Measurements from ENCODE around the gene LRRK1. TPM values are rescaled to one million over a fixed set of nuclear protein-coding genes. Genes with fewer than 3 reads are reported as not detected.

LRRK1 gene
- polyA plus RNA-seq, 4 donors = 3.8 to 9.4 (median 5.9) TPM

DNA sequence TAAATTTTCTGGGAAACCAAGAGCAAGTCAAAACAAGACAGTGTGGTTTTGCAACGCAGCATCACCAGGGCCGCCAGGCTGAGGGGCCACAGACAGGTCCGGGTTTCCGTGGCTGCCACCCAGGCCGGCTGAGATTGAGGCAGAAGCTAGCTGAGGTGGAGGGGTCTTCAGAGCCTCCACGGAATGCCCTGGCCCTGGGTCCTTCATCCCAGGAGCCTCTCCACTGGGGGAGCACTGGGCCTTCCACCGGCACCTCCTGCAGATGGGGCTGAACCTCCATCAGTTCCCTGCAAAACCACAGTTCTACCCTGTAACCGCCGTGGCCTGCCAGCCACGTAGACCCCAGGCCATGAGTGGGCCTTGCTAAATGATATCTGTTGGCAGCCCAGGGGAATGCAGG is 180.0 kb downstream of the LRRK1 start:
- H3K27me3 ChIP-seq (ENCODE audit: control insufficient read depth in 3 of 3, insufficient read depth in 3 of 3, low read length in 3 of 3) = no peaks in the 10 kb centered on the region
- H3K4me3 ChIP-seq (ENCODE audit: low read depth in 1 of 3, low read length in 3 of 3) = no peak overlapping the region
- H3K9me3 ChIP-seq (ENCODE audit: control insufficient read depth in 2 of 2, insufficient read depth in 1 of 2, low read depth in 1 of 2, low read length in 1 of 2) = no peaks in the 10 kb centered on the region
- 71 to 88% (median 86%) methylated on average over 10 of the region's 10 CpGs for WGBS, 3 donors
- H3K36me3 ChIP-seq (ENCODE audit: control insufficient read depth in 3 of 3, insufficient read depth in 2 of 3, low read depth in 1 of 3, low read length in 3 of 3) = no peaks in the 10 kb centered on the region
- DNase-seq (no peak), FAIRE-seq (no peak)
- no peaks in the 10 kb centered on the region for H3K4me1 ChIP-seq (ENCODE audit: control insufficient read depth in 3 of 3, insufficient read depth in 2 of 3, low read depth in 1 of 3, low read length in 2 of 3)
- H3K27ac ChIP-seq (ENCODE audit: low read depth in 1 of 3, low read length in 2 of 3) = no peak overlapping the region

DNA sequence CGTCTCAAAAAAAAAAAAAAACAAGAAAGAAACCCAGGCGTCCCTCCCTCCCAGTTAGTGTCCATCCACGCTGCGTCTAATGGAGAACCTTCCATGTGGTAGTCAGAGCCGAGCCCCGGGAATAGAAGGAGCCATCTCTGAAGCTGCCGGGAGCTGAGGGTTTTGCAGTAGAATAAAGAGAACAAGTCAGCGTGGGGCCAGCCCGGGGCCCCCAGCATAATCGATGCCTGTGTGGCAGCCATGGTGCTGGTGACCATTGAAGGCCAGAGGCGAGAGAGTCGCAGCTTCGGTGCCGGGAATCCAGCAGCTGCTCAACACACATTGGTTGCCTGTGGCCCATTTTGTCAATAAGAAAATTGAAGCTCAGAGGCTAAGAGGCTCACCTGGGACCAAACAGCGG is 181.0 kb downstream of the LRRK1 start:
- FAIRE-seq = no peak
- WGBS, 3 donors = 93 to 98% (median 95%) methylated on average over 14 to 15 of the region's 15 CpGs
- no peaks in the 10 kb centered on the region for H3K4me1 ChIP-seq (ENCODE audit: control insufficient read depth in 3 of 3, insufficient read depth in 2 of 3, low read depth in 1 of 3, low read length in 2 of 3)

DNA sequence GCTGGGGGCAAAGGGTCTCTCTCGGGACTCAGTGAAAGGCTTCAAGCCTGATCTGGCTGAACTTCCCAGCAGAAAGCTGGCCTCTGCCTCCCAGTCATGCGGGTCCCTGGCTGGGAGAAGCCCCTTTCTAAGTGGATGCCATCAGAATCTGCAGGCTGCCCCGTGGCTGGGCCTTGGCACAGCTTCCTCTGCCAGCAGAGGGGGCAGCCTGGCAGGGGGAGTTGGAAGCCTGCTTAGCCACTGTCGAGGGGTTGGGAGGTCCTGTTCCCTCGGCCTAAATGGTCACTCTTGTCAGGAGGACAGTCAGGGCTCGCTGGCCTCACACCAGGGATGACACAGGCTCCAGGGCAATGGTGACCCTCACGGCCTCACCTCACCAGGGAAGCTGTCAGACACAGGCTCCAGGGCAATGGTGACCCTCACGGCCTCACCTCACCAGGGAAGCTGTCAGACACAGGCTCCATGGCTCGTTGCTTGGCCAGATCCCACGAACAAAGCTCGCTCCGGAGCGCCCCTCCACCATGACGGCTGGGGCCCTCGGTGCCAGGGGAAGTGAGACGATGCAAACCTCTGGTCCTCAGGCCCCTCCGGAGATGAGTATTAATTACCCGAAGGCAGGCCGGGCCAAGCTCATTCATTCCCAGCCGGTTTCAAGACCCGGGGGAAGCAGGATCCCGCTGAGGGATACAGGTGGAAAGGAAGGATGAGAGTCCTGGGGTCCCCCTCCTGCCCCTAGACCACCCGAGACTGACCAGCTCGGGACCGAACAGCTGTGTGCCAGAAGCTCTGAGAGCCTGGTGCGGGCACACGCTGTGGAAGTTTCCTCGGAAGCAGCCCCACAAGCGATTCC is 181.7 kb downstream of the LRRK1 start:
- DNase-seq (no peak), FAIRE-seq (no peak)
- no peaks in the 10 kb centered on the region for H3K9me3 ChIP-seq (ENCODE audit: control insufficient read depth in 2 of 2, insufficient read depth in 1 of 2, low read depth in 1 of 2, low read length in 1 of 2)
- H3K27me3 ChIP-seq (ENCODE audit: control insufficient read depth in 3 of 3, insufficient read depth in 3 of 3, low read length in 3 of 3) = no peaks in the 10 kb centered on the region
- no peak overlapping the region for H3K27ac ChIP-seq (ENCODE audit: low read depth in 1 of 3, low read length in 2 of 3)
- no peaks in the 10 kb centered on the region for H3K36me3 ChIP-seq (ENCODE audit: control insufficient read depth in 3 of 3, insufficient read depth in 2 of 3, low read depth in 1 of 3, low read length in 3 of 3)
- H3K4me3 ChIP-seq (ENCODE audit: low read depth in 1 of 3, low read length in 3 of 3) = no peak overlapping the region
- 88 to 93% (median 92%) methylated on average over 29 of the region's 29 CpGs for WGBS, 3 donors
- H3K4me1 ChIP-seq (ENCODE audit: control insufficient read depth in 3 of 3, insufficient read depth in 2 of 3, low read depth in 1 of 3, low read length in 2 of 3) = no peaks in the 10 kb centered on the region

More for the DNA sequence above, 181.0 kb downstream of the LRRK1 start:
- Histone ChIP-seq H3K36me3 (ENCODE audit: control insufficient read depth in 3 of 3, insufficient read depth in 2 of 3, low read depth in 1 of 3, low read length in 3 of 3) (no peaks in the 10 kb centered on the region), H3K27me3 (ENCODE audit: control insufficient read depth in 3 of 3, insufficient read depth in 3 of 3, low read length in 3 of 3) (no peaks in the 10 kb centered on the region), H3K27ac (ENCODE audit: low read depth in 1 of 3, low read length in 2 of 3) (no peak overlapping the region), H3K4me3 (ENCODE audit: low read depth in 1 of 3, low read length in 3 of 3) (no peak overlapping the region), H3K9me3 (ENCODE audit: control insufficient read depth in 2 of 2, insufficient read depth in 1 of 2, low read depth in 1 of 2, low read length in 1 of 2) (no peaks in the 10 kb centered on the region)
- no peak for DNase-seq

DNA sequence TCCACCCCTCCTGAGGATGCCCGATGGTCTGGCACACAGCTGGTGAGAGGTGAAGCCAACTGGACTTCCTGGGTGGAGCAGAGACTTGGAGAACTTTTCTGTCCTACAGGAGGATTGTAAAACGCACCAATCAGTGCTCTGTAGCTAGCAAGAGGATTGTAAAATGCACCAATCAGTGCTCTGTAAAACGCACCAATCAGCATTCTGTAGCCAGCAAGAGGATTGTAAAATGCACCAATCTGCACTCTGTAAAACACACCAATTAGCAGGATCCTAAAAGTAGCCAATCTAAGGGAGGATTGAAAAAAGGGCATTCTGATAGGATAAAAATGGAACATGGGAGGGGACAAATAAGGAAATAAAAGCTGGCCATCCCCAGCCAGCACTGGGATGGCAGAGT is 182.5 kb downstream of the LRRK1 start:
- H3K4me3 ChIP-seq (ENCODE audit: low read depth in 1 of 3, low read length in 3 of 3) = no peak overlapping the region
- no peak overlapping the region for H3K27ac ChIP-seq (ENCODE audit: low read depth in 1 of 3, low read length in 2 of 3)
- FAIRE-seq (no peak), DNase-seq (no peak)
- 88 to 95% (median 90%) methylated on average over 3 of the region's 3 CpGs for WGBS, 3 donors
- H3K4me1 ChIP-seq (ENCODE audit: control insufficient read depth in 3 of 3, insufficient read depth in 2 of 3, low read depth in 1 of 3, low read length in 2 of 3) = no peaks in the 10 kb centered on the region
- no peaks in the 10 kb centered on the region for H3K9me3 ChIP-seq (ENCODE audit: control insufficient read depth in 2 of 2, insufficient read depth in 1 of 2, low read depth in 1 of 2, low read length in 1 of 2)
- no peaks in the 10 kb centered on the region for H3K27me3 ChIP-seq (ENCODE audit: control insufficient read depth in 3 of 3, insufficient read depth in 3 of 3, low read length in 3 of 3)
- H3K36me3 ChIP-seq (ENCODE audit: control insufficient read depth in 3 of 3, insufficient read depth in 2 of 3, low read depth in 1 of 3, low read length in 3 of 3) = no peaks in the 10 kb centered on the region

DNA sequence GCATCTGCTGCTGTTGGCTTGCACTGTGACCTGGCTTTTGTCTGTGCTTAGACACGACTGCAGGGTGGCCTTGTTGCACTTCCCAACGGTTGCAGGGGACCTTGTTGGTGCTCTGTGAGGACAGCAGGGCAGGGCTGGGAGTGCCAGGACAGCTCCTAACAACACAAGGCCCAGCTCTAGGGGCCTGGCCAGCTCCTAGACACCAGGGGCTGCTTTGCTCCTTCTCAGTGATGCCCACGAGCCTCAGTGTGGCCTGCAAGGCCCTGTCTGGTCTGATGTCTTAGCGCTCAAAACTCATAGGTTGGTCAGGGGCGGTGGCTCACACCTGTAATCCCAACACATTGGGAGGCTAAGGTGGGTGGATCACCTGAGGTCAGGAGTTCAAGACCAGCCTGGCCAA is 183.6 kb downstream of the LRRK1 start:
- no peaks in the 10 kb centered on the region for H3K9me3 ChIP-seq (ENCODE audit: control insufficient read depth in 2 of 2, insufficient read depth in 1 of 2, low read depth in 1 of 2, low read length in 1 of 2)
- no peak overlapping the region for H3K27ac ChIP-seq (ENCODE audit: low read depth in 1 of 3, low read length in 2 of 3)
- H3K4me3 ChIP-seq (ENCODE audit: low read depth in 1 of 3, low read length in 3 of 3) = no peak overlapping the region
- no peaks in the 10 kb centered on the region for H3K4me1 ChIP-seq (ENCODE audit: control insufficient read depth in 3 of 3, insufficient read depth in 2 of 3, low read depth in 1 of 3, low read length in 2 of 3)
- 76 to 80% (median 79%) methylated on average over 5 of the region's 5 CpGs for WGBS, 3 donors
- DNase-seq (no peak), FAIRE-seq (no peak)
- H3K27me3 ChIP-seq (ENCODE audit: control insufficient read depth in 3 of 3, insufficient read depth in 3 of 3, low read length in 3 of 3) = no peaks in the 10 kb centered on the region
- H3K36me3 ChIP-seq (ENCODE audit: control insufficient read depth in 3 of 3, insufficient read depth in 2 of 3, low read depth in 1 of 3, low read length in 3 of 3) = no peaks in the 10 kb centered on the region

DNA sequence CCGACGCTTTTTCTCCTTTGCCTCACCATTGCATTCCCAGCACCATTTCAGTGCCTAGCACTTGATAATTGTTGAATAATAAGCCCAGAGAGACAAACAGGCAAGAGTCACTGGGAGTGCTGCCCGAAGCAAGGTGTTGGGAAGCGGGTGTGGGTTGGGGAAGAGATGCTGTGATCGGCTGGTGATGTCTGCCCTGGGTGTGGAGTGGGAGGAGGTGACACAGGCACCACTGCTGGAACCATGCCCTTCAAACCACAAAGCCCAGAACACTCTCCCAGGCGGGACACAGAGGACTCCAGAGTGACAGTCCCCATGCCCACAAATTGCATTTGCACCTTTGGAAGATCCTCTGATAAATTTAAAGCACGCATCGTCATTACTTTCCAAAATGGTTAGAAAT is 184.4 kb downstream of the LRRK1 start:
- 90 to 91% (median 90%) methylated on average over 8 of the region's 8 CpGs for WGBS, 3 donors
- no peak overlapping the region for H3K27ac ChIP-seq (ENCODE audit: low read depth in 1 of 3, low read length in 2 of 3)
- no peaks in the 10 kb centered on the region for H3K36me3 ChIP-seq (ENCODE audit: control insufficient read depth in 3 of 3, insufficient read depth in 2 of 3, low read depth in 1 of 3, low read length in 3 of 3)
- no peaks in the 10 kb centered on the region for H3K4me1 ChIP-seq (ENCODE audit: control insufficient read depth in 3 of 3, insufficient read depth in 2 of 3, low read depth in 1 of 3, low read length in 2 of 3)
- no peak for DNase-seq
- H3K27me3 ChIP-seq (ENCODE audit: control insufficient read depth in 3 of 3, insufficient read depth in 3 of 3, low read length in 3 of 3) = no peaks in the 10 kb centered on the region
- FAIRE-seq = no peak
- peaks cover 0 to 7% of the 10 kb centered on the region in 2 donors for H3K9me3 ChIP-seq (ENCODE audit: control insufficient read depth in 2 of 2, insufficient read depth in 1 of 2, low read depth in 1 of 2, low read length in 1 of 2)
- H3K4me3 ChIP-seq (ENCODE audit: low read depth in 1 of 3, low read length in 3 of 3) = no peak overlapping the region

DNA sequence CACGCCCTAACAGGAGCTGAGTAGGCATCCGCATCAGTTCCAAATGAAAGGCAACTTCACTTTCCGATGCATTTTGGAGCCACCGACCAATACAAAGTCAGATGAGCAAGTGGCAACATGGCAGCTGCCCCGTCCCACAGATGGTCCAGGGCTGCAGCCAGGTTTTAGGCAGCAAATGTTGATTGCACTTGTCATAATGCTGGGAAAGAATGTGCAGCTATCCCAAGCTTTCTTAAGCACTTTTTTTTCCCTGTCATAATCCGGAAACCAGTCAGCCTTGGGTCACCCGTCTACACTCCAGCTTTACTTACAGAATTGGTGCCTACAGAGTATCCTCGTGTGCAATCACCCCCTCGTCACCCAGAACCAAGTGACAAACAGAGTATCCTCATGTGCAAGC is 185.0 kb downstream of the LRRK1 start:
- Histone ChIP-seq H3K36me3 (ENCODE audit: control insufficient read depth in 3 of 3, insufficient read depth in 2 of 3, low read depth in 1 of 3, low read length in 3 of 3) (no peaks in the 10 kb centered on the region), H3K27me3 (ENCODE audit: control insufficient read depth in 3 of 3, insufficient read depth in 3 of 3, low read length in 3 of 3) (no peaks in the 10 kb centered on the region), H3K9me3 (ENCODE audit: control insufficient read depth in 2 of 2, insufficient read depth in 1 of 2, low read depth in 1 of 2, low read length in 1 of 2) (peaks cover 0 to 11% of the 10 kb centered on the region in 2 donors), H3K27ac (ENCODE audit: low read depth in 1 of 3, low read length in 2 of 3) (no peak overlapping the region), H3K4me3 (ENCODE audit: low read depth in 1 of 3, low read length in 3 of 3) (no peak overlapping the region), H3K4me1 (ENCODE audit: control insufficient read depth in 3 of 3, insufficient read depth in 2 of 3, low read depth in 1 of 3, low read length in 2 of 3) (no peaks in the 10 kb centered on the region)
- FAIRE-seq = no peak
- DNase-seq = no peak
- WGBS, 3 donors = 87 to 92% (median 88%) methylated on average over 9 of the region's 9 CpGs

DNA sequence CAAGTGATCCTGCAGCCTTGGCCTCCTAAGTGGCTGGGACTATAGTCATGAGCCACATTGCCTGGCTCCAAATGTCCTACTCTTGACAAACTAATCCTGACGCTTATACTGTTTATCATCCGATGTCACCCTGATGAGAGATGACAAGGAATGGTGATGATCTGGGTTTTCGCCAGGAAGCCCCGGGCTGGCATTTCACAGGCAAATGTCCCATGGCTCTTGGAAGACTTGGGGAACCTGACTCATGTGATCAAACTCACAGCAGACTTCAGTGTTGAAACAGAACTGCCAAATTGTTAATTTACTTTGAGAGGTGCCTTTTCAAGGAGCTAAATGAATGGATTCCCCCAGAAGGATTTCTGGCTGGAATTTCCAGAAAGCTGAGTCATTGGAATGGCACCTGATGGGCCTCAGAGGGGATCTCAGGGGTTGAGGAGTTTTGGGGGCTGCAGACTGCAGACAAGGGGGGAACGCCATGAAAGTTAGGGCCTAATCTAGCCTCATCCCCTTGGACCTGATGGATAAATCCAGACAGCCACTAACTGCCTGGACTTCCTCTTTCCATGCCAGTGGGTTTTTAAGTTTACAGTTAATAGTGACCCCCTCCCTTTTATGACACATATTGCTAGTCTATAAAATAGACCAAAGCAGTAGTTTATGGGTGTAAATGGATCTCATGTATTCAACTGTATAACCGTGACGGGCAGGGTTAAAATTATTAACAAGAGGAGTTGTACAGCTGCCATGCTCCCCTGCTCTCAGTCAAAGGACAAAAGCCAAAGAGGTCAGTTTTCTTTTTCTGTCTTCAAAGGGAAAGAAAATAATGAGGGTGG is 186.1 kb downstream of the LRRK1 start:
- Histone ChIP-seq H3K27me3 (ENCODE audit: control insufficient read depth in 3 of 3, insufficient read depth in 3 of 3, low read length in 3 of 3) (no peaks in the 10 kb centered on the region), H3K4me3 (ENCODE audit: low read depth in 1 of 3, low read length in 3 of 3) (no peak overlapping the region), H3K4me1 (ENCODE audit: control insufficient read depth in 3 of 3, insufficient read depth in 2 of 3, low read depth in 1 of 3, low read length in 2 of 3) (no peaks in the 10 kb centered on the region), H3K9me3 (ENCODE audit: control insufficient read depth in 2 of 2, insufficient read depth in 1 of 2, low read depth in 1 of 2, low read length in 1 of 2) (peaks cover 0 to 11% of the 10 kb centered on the region in 2 donors), H3K27ac (ENCODE audit: low read depth in 1 of 3, low read length in 2 of 3) (no peak overlapping the region), H3K36me3 (ENCODE audit: control insufficient read depth in 3 of 3, insufficient read depth in 2 of 3, low read depth in 1 of 3, low read length in 3 of 3) (no peaks in the 10 kb centered on the region)
- DNase-seq (no peak), FAIRE-seq (no peak)
- WGBS, 3 donors = 80% methylated on average over 7 of the region's 7 CpGs
